Measurements from ENCODE around the gene LDLRAD2.

The LDLRAD2 gene

DNA sequence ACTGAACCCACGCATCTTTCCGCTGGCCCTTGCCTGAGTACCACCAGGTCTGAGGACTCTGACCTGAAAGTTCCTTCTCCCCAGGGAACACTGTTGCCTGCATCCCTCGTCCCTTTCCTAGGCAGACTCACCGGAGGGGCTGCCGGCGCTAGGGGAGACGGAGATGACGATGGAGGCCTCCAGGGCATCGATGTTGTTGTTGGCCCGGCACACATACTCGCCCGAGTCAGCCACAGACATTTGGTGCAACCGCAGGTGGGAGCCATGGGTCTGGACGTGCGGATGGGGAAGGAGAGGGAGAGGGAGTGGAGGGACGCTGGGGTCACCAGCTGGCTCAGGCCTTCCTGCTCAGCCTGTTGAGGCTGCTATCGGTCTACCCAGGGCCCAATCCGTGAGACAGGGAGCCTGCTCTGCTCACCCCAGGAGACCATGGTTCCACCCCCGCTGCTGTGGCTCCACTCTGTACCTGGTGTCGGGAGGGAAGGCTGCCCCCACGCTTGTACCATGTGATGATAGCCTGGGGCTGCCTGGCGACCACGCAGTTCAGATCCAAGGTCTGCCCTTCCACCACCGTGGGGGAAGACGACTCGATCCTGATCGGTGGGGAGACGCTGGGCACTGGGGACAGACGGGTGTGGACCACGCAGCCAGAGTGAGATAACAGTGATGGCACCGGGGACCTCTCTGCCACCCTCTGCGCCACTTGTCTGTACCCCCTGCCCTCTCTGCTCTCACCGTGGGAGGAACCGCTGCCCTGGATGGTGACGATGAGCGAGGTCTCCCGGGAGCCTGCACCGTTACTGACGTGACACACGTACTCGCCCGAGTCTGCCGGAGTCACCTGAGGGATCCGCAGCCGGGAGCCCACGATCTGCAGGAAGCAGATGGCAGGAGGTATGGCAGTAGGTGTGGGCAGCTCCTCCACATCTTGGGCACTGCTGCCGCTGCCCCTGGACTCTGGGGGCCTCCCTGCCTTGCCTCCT is 35.4 kb downstream of the LDLRAD2 start:
- in situ Hi-C loops (cut with MboI; ENCODE audit: low sequenced_read_pairs): no loop called here
- H3K4me1 ChIP-seq: no peaks in the 10 kb centered on the region
- peaks cover 23% of the 10 kb centered on the region for H3K36me3 ChIP-seq (replicated peaks)
- no peak overlapping the region for H3K4me3 ChIP-seq
- no peak for DNase-seq (ENCODE audit: low spot score in 2 of 2)
- no peaks in the 10 kb centered on the region for H3K9me3 ChIP-seq
- H3K27me3 ChIP-seq (ENCODE audit: low read depth): no peaks in the 10 kb centered on the region

DNA sequence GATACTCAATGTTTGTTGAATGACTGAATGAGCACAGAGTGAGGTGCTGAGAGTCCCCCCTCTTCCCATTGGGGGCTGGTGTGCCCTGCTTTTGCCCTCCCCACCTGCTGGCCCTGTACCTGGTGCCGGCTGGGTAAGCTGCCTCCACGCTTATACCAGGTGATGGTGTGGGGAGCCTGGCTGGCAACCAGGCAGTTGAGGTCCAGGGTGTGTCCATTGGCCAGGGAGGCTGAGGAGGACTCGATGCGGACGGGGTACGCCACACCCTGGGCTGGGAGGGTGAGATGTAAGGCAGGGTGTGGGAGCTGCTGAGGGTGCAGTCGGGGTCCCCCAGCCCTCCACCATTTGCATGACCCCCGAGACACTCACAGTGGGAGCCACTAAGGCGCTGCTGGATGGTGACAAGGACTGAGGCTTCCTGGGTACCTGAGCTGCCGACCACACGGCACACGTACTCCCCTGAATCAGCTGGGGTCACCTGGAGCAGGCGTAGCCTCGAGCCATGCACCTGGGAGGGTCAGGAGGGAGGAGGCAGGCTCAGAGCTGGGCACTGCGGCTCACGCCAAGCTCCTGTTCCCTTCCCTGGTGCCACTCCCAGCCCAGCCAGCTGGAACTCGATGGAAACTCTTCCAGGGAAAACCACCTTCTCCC is 36.6 kb downstream of the LDLRAD2 start:
- Histone ChIP-seq H3K9me3 (no peaks in the 10 kb centered on the region), H3K36me3 (replicated peaks) (peaks cover 23% of the 10 kb centered on the region), H3K4me3 (no peak overlapping the region), H3K4me1 (no peaks in the 10 kb centered on the region), H3K27me3 (ENCODE audit: low read depth) (no peaks in the 10 kb centered on the region)
- in situ Hi-C loops (cut with MboI; ENCODE audit: low sequenced_read_pairs): no loop called here
- DNase-seq (ENCODE audit: low spot score in 2 of 2): no peak

DNA sequence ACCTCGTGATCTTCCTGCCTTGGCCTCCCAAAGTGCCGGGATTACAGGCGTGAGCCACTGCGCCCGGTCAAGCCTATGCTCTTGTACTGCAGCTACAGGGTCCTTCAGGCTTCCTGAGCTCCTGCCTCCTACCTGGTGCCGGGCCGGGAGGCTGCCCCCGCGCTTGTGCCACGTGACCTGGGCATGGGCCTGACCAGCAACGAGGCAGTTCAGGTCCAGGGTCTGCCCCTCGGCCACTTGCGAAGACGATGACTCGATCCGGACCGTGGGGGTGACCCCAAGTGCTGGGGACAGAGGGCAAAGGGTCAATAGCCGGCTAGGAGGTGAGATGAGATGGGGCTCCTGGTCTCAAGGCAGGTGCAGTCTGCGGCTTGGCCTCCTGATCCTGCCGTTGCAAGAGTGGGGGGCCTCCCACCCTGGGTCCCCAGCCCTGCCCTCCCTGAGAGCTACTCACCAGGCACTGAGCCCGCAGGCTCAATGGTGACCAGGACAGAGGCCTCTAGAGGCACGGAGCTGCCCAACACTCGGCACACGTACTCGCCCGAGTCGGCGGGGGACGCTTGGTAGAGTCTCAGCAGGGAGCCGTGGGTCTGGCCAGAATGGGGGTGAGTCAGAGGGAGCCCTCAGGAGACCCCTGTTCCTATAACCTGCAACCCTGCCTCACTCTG is 38.0 kb downstream of the LDLRAD2 start:
- DNase-seq (ENCODE audit: low spot score in 2 of 2): no peak
- no peak overlapping the region for H3K4me3 ChIP-seq
- H3K4me1 ChIP-seq: no peaks in the 10 kb centered on the region
- peaks cover 28% of the 10 kb centered on the region for H3K36me3 ChIP-seq (replicated peaks)
- no peaks in the 10 kb centered on the region for H3K27me3 ChIP-seq (ENCODE audit: low read depth)
- H3K9me3 ChIP-seq: no peaks in the 10 kb centered on the region
- in situ Hi-C loops (cut with MboI; ENCODE audit: low sequenced_read_pairs): no loop called here

DNA sequence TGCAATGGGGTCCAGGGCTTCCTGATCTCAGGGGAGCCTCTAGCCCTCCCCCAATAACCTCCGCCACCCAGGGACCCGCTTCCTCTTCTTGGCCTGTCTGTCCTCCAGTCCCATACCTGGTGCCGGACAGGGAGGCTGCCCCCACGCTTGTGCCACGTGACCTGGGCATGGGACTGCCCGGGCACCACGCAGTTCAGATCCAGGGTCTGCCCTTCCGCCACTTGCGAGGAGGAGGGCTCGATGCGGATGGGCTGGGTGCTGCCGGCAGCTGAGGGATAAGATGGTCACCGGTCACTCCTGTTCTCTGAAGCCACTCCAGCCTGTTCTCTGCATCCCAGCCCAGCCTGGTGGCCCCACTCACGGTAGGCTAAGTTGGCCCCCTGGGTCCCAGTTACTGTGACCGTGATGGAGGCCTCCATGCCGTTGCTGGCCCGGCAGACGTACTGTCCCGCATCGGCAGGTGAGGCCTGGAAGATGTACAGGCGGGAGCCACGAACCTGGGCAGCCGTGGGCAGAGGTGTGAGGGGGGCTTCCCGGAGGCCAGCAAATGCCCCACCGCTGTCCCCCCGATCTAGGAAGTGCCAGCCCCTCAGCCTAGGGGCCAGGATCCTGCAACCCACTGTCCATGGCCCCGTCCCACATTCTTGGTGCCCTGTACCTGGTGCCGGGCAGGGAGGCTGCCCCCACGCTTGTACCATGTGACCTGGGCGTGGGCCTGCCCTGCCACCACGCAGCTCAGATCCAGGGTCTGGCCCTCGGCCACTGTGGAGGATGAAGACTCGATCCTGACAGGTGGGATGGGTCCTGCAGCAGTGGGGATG is 39.6 kb downstream of the LDLRAD2 start:
- Histone ChIP-seq H3K4me3 (no peak overlapping the region), H3K9me3 (no peaks in the 10 kb centered on the region), H3K27me3 (ENCODE audit: low read depth) (no peaks in the 10 kb centered on the region), H3K36me3 (replicated peaks) (peaks cover 21% of the 10 kb centered on the region), H3K4me1 (no peaks in the 10 kb centered on the region)
- in situ Hi-C loops (cut with MboI; ENCODE audit: low sequenced_read_pairs): no loop called here
- DNase-seq (ENCODE audit: low spot score in 2 of 2): no peak

DNA sequence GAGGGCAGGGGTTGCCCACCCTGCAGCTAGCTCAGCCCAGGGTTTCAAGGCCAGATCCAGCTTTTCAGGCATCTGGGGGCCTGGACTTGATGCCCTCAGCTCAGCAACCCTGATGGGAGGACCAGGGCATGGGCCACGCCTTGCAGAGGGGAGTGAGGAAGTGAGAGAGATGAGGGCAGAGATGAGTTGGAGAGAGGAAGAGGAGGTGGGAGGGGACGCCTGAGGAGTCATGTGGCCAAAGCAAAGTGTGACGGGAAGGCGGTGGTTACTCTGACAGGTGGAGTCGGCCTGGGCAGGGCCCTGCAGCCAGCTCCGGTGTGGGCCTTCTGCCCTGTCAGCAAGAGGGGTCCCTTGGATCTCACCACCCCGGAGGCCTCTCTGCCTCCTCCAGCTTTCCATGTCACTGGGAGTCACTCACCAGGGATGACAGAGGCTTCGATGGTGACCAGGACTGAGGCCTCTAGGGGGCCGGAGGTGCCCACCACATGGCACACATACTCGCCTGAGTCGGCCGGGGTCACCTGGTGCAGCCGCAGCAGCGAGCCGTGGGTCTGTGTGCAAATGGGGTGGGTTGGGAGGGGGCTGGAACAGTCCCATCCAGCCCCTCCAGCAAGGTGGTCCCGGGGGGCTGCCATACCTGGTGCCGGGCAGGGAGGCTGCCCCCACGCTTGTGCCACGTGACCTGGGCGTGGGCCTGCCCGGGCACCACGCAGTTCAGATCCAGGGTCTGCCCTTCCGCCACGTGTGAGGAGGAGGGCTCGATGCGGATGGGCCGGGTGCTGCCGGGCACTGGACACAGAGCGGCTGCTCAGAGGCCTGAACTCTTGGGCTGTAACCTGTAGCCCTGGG is 40.4 kb downstream of the LDLRAD2 start:
- DNase-seq (ENCODE audit: low spot score in 2 of 2): no peak
- Histone ChIP-seq H3K9me3 (no peaks in the 10 kb centered on the region), H3K4me1 (no peaks in the 10 kb centered on the region), H3K36me3 (replicated peaks) (peaks cover 23% of the 10 kb centered on the region), H3K4me3 (no peak overlapping the region), H3K27me3 (ENCODE audit: low read depth) (no peaks in the 10 kb centered on the region)
- in situ Hi-C loops (cut with MboI; ENCODE audit: low sequenced_read_pairs): no loop called here

DNA sequence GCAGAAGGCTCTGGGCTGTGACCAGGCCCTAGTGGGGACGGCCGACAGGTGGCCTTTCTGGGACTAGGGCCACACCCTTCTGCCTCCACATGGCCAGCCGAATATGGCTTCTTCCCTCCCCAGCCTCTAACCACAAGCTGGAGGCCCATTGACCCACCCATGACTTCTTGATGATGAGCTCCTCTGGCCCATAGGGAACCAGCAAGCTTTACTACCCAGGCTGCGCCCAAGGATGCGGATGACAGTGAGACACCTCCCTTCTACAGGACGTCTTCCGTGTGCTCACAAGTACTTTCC is 41.0 kb downstream of the LDLRAD2 start:
- Histone ChIP-seq H3K4me1 (no peaks in the 10 kb centered on the region), H3K9me3 (no peaks in the 10 kb centered on the region), H3K27me3 (ENCODE audit: low read depth) (no peaks in the 10 kb centered on the region), H3K4me3 (no peak overlapping the region), H3K36me3 (replicated peaks) (peaks cover 21% of the 10 kb centered on the region)
- in situ Hi-C loops (cut with MboI; ENCODE audit: low sequenced_read_pairs): no loop called here
- no peak for DNase-seq (ENCODE audit: low spot score in 2 of 2)

DNA sequence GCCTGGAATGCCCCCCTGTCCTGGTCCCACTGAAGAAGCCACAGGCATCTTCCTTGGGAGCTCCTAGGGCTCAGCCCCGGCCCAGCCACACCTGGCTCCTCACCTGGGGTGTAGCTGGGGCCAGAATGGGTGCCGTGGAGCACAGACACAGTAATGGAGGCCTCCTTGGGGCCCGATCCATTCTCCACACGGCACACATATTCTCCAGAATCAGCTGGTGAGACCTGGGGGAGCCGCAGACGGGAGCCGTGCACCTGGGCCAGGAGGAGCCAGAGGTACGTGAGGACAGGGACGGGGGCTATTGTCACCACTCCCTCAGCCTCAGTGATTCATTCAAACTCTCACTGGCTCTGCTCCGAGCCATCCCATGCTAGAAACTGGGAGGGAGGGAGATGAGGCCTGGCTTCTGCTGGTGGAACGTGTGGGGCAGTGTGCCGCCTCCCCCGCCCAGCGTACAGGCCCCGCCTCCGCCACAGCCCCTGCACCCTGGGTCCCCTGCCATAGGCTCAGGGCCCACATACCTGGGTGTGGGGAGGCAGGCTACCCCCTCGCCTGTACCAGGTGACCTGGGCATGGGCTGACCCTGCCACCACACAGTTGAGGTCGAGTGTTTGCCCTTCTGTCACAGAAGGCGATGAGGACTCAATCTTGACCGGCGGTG is 42.2 kb downstream of the LDLRAD2 start:
- Histone ChIP-seq H3K27me3 (ENCODE audit: low read depth) (no peaks in the 10 kb centered on the region), H3K4me1 (no peaks in the 10 kb centered on the region), H3K36me3 (replicated peaks) (peaks cover 21% of the 10 kb centered on the region), H3K9me3 (no peaks in the 10 kb centered on the region), H3K4me3 (no peak overlapping the region)
- in situ Hi-C loops (cut with MboI; ENCODE audit: low sequenced_read_pairs): no loop called here
- no peak for DNase-seq (ENCODE audit: low spot score in 2 of 2)

DNA sequence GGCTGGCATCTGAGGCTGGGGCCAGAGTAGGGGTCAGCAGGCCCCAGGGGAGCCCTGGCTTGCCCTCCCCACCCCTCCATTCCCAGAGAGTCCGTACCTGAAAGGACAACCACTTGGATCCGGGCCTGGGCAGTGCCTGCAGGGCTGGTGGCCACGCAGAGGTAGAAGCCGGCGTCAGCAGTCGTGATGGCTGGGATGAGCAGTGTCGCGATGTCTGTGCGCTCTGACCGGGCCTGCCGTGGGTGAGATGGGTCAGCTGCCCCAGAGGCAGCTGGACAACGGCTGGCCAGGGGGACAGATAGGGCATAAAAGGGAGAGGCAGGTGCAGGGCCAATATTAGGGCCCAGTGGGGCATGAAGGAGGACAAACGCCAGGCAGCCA is 42.7 kb downstream of the LDLRAD2 start:
- Histone ChIP-seq H3K9me3 (no peaks in the 10 kb centered on the region), H3K4me1 (no peaks in the 10 kb centered on the region), H3K27me3 (ENCODE audit: low read depth) (no peaks in the 10 kb centered on the region), H3K4me3 (no peak overlapping the region), H3K36me3 (replicated peaks) (peaks cover 21% of the 10 kb centered on the region)
- DNase-seq (ENCODE audit: low spot score in 2 of 2): no peak
- in situ Hi-C loops (cut with MboI; ENCODE audit: low sequenced_read_pairs): no loop called here

DNA sequence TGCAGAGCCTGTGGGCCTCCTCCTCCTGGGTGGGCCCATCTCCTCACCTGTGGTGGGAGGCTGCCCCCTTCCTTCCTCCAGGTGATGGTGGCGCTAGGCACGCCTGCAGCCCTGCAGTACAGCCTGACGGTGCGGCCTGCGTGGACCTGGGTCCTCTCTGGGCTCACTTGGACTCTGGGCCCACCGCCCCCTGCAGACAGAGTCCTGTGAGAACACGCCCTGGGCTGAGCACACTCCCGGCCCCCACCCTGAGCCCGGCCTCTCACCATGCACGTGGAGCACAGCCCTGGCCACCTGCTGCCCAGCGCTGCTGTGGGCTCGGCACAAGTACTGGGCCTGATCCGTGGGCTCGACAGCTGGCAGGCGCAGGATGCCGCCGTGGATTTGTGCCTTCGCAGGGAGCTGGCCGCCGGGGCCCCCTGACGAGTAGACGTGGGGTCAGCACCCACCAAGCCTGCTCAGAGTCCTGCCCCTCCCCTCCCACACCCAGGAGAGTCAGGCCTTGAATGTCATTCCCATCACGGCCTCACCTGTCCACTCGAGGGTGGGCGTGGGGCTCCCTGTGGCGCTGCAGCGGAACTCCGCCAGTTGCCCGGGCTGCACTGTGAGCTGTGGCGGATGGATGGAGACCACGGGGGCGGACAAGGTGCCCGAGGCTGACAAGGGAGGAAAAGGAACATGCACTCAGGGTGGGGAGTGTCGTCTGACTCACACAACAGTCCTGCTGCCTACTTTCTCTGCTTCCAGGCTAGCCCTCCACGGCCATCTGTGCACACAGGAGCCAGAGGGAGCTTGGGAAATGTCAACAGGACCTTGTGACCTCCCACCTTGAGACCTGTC is 43.4 kb downstream of the LDLRAD2 start:
- no peak for DNase-seq (ENCODE audit: low spot score in 2 of 2)
- no peaks in the 10 kb centered on the region for H3K27me3 ChIP-seq (ENCODE audit: low read depth)
- peaks cover 22% of the 10 kb centered on the region for H3K36me3 ChIP-seq (replicated peaks)
- H3K4me1 ChIP-seq: no peaks in the 10 kb centered on the region
- in situ Hi-C loops (cut with MboI; ENCODE audit: low sequenced_read_pairs): no loop called here
- H3K9me3 ChIP-seq: no peaks in the 10 kb centered on the region
- H3K4me3 ChIP-seq: no peak overlapping the region

DNA sequence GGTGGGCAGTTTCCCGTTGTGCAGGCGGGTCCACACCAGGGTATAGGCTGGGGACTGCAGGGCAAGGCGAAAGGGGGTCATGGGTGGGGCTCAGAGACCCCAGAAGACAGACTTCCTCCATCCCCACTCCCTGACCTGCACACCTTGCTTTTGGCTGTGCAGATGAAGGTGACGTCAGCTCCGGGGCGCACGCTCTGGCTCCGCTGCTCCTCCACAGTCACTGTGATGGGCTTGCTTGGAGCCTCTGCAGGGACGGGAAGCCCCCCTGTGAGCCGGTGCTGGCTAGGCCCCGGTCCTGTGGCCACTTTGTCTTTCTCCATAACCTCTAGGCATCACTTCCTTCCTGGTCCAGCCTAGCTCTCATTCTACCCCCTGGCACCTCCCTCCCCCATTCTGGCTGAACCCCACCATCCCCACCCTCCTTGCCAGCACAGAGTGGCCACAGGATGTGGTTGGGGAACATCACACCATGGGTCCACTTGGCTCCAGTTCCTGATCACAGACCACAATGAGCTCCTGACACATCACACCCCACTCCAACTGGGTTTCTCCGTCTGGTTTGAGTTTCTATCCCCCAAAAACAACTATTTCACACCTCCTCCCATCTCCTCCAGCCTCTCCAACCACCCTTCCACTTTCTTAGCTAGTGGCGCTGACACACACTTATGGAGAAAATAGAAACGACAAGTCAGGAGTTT is 45.2 kb downstream of the LDLRAD2 start:
- no peak for DNase-seq (ENCODE audit: low spot score in 2 of 2)
- Histone ChIP-seq H3K4me3 (no peak overlapping the region), H3K4me1 (no peaks in the 10 kb centered on the region), H3K27me3 (ENCODE audit: low read depth) (no peaks in the 10 kb centered on the region), H3K9me3 (no peaks in the 10 kb centered on the region), H3K36me3 (replicated peaks) (peaks cover 21% of the 10 kb centered on the region)
- in situ Hi-C loops (cut with MboI; ENCODE audit: low sequenced_read_pairs): no loop called here

DNA sequence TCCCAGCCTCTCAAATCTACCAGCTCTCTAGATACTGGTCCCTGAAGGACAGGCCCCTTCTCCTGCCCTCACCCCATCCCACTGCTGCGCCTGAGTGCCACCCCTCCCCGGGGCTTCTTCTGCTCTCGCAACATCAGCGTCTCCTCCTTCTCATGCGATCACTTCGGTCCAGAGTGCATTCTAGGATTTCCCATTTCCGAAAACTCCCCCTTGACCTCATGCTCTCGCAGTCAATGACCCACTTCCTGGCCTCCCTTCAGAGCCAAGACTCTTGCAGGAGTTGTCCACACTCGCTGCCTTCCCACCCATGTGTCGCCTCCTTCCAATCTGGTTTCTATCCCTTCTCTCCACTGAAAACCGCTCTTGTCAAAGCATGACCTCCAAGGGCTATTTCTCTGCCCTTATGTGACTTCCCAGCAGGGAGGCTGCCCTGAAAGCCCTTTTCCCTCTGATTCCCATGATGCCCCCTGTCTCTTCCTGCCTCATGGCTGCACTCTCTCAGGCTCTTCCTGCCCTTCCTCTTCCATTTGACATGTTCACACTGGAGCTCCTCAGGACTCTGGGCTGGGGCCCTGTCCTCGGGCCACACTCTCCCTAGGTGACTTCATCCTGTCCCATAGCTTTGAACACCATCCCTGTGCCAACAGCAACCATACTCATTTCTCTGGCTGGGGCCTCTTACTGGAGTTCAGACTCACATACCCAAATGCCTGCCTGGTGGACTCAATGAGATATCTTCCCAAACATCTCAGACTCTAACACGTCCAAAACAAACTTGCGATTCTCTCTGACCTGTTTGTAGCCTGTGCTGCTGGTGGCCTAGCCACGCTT is 46.0 kb downstream of the LDLRAD2 start:
- no peak for DNase-seq (ENCODE audit: low spot score in 2 of 2)
- Histone ChIP-seq H3K4me1 (no peaks in the 10 kb centered on the region), H3K4me3 (no peak overlapping the region), H3K9me3 (no peaks in the 10 kb centered on the region), H3K27me3 (ENCODE audit: low read depth) (no peaks in the 10 kb centered on the region), H3K36me3 (replicated peaks) (peaks cover 19% of the 10 kb centered on the region)
- in situ Hi-C loops (cut with MboI; ENCODE audit: low sequenced_read_pairs): no loop called here

Measured in HAP-1 (cell line).